Measurements from ENCODE around the gene MS4A8.

The MS4A8 gene

GRCh38 chr11:60747359-60747873 is 48.0 kb downstream of the MS4A8 start:
- TF ChIP-seq TOX (CRISPR knock-in tag; IDR thresholded peaks at IDR 0.05; ENCODE audit: borderline replicate concordance) = no peak
- no peak for TF ChIP-seq ARNTL (CRISPR knock-in tag; IDR thresholded peaks at IDR 0.05; ENCODE audit: borderline replicate concordance, low read depth)
- TF ChIP-seq ZNF8 (CRISPR knock-in tag; IDR thresholded peaks at IDR 0.05) = no peak
- no peak for TF ChIP-seq TCF4 (CRISPR knock-in tag; IDR thresholded peaks at IDR 0.05; ENCODE audit: borderline replicate concordance)
- TF ChIP-seq ISL1 (CRISPR knock-in tag; IDR thresholded peaks at IDR 0.05) = no peak
- ATAC-seq = no peak

DNA sequence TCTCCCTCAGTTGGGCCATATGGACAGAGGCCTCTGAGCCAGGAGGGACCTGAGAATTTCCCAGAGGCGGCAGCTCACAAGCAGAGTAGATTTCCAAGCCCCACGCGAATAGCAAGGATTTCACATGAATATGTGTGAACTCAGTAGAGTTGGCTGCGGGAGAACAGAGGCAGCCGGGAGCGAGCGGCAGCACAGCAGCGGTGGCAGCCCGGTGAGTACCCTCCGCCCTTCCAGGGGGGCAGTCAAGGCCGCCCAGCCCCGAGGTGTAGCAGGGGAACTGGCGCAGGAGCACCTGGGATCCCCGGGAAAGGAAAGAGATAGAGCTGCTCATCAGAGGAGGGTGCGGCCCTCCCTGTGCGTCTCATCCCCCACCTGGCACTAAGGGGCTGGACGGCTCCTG is 48.8 kb downstream of the MS4A8 start:
- TF ChIP-seq ZFP3 (CRISPR knock-in tag; IDR thresholded peaks at IDR 0.05) (no peak), OSR1 (CRISPR knock-in tag; IDR thresholded peaks at IDR 0.05) (no peak), SNAI2 (CRISPR knock-in tag; IDR thresholded peaks at IDR 0.05) (no peak), ZFP30 (CRISPR knock-in tag; IDR thresholded peaks at IDR 0.05) (no peak), ZNF565 (CRISPR knock-in tag; conservative IDR thresholded peaks at IDR 0.05; ENCODE audit: low read depth) (no peak), TCF4 (CRISPR knock-in tag; IDR thresholded peaks at IDR 0.05; ENCODE audit: borderline replicate concordance) (no peak), ZNF8 (CRISPR knock-in tag; IDR thresholded peaks at IDR 0.05) (no peak), CREB5 (CRISPR knock-in tag; IDR thresholded peaks at IDR 0.05; ENCODE audit: low read depth) (no peak), CSRNP3 (CRISPR knock-in tag; IDR thresholded peaks at IDR 0.05) (no peak)
- ATAC-seq = no peak

- ATAC-seq = no peak
- TF ChIP-seq ISL1 (CRISPR knock-in tag; IDR thresholded peaks at IDR 0.05) (no peak), SNAI2 (CRISPR knock-in tag; IDR thresholded peaks at IDR 0.05) (no peak), ZNF70 (CRISPR knock-in tag; IDR thresholded peaks at IDR 0.05) (no peak), CREB5 (CRISPR knock-in tag; IDR thresholded peaks at IDR 0.05; ENCODE audit: low read depth) (no peak), CSDC2 (CRISPR knock-in tag; IDR thresholded peaks at IDR 0.05) (no peak), OSR1 (CRISPR knock-in tag; IDR thresholded peaks at IDR 0.05) (no peak), TCF4 (CRISPR knock-in tag; IDR thresholded peaks at IDR 0.05; ENCODE audit: borderline replicate concordance) (no peak), ZNF565 (CRISPR knock-in tag; conservative IDR thresholded peaks at IDR 0.05; ENCODE audit: low read depth) (no peak), PPARA (CRISPR knock-in tag; IDR thresholded peaks at IDR 0.05; ENCODE audit: borderline replicate concordance) (no peak)
- TF ChIP-seq, protein P1, sequence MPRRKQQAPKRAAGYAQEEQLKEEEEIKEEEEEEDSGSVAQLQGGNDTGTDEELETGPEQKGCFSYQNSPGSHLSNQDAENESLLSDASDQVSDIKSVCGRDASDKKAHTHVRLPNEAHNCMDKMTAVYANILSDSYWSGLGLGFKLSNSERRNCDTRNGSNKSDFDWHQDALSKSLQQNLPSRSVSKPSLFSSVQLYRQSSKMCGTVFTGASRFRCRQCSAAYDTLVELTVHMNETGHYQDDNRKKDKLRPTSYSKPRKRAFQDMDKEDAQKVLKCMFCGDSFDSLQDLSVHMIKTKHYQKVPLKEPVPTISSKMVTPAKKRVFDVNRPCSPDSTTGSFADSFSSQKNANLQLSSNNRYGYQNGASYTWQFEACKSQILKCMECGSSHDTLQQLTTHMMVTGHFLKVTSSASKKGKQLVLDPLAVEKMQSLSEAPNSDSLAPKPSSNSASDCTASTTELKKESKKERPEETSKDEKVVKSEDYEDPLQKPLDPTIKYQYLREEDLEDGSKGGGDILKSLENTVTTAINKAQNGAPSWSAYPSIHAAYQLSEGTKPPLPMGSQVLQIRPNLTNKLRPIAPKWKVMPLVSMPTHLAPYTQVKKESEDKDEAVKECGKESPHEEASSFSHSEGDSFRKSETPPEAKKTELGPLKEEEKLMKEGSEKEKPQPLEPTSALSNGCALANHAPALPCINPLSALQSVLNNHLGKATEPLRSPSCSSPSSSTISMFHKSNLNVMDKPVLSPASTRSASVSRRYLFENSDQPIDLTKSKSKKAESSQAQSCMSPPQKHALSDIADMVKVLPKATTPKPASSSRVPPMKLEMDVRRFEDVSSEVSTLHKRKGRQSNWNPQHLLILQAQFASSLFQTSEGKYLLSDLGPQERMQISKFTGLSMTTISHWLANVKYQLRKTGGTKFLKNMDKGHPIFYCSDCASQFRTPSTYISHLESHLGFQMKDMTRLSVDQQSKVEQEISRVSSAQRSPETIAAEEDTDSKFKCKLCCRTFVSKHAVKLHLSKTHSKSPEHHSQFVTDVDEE (CRISPR knock-in tag; IDR thresholded peaks at IDR 0.05) = no peak
Observed at GRCh38 chr11:60748821-60749220, 49.4 kb downstream of the MS4A8 start.

DNA sequence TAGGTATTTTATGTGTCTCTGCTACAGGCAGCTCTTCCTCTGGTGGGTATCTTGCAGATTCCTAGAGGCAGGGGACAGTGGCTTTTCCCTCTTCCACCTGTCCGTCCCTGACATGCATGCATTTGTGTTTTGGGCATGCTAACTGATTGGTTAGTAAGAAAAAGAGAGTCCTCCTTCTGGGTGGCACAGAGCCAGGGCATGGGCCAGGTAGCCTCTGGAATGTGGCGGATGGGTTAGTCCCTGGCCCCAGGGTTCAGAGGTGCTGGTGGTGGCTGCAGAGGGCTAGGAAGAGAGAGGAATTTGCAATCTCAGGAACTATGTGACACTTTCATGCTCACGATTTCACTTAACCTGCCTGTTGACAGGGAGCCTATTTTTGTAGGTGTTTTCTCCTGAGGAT is 51.5 kb downstream of the MS4A8 start:
- no peak for ATAC-seq
- TF ChIP-seq ZFP30 (CRISPR knock-in tag; IDR thresholded peaks at IDR 0.05) (no peak), ARNTL (CRISPR knock-in tag; IDR thresholded peaks at IDR 0.05; ENCODE audit: borderline replicate concordance, low read depth) (no peak), PATZ1 (CRISPR knock-in tag; IDR thresholded peaks at IDR 0.05; ENCODE audit: borderline replicate concordance) (no peak), POU6F1 (CRISPR knock-in tag; IDR thresholded peaks at IDR 0.05; ENCODE audit: borderline replicate concordance, low read depth) (no peak), ZNF8 (CRISPR knock-in tag; IDR thresholded peaks at IDR 0.05) (no peak), ZNF70 (CRISPR knock-in tag; IDR thresholded peaks at IDR 0.05) (no peak), GLIS3 (CRISPR knock-in tag; IDR thresholded peaks at IDR 0.05) (no peak), ZNF565 (CRISPR knock-in tag; conservative IDR thresholded peaks at IDR 0.05; ENCODE audit: low read depth) (no peak), TCF4 (CRISPR knock-in tag; IDR thresholded peaks at IDR 0.05; ENCODE audit: borderline replicate concordance) (no peak)

Data from SK-N-SH treated with all-trans-retinoic acid at 6 μM for 48 hours (cell line).